ENCODE measurements around the gene B4GALNT1.
"Not testable (repeated sequence)": the region's sequence is repeated elsewhere in the genome, so short reads cannot be mapped to it uniquely, and the experiment has no call there.

The B4GALNT1 gene

GRCh38 chr12:57637364-57637763 lies 4.4 kb upstream of the B4GALNT1 start:
- no peak for DNase-seq (ENCODE audit: low spot score)

DNA sequence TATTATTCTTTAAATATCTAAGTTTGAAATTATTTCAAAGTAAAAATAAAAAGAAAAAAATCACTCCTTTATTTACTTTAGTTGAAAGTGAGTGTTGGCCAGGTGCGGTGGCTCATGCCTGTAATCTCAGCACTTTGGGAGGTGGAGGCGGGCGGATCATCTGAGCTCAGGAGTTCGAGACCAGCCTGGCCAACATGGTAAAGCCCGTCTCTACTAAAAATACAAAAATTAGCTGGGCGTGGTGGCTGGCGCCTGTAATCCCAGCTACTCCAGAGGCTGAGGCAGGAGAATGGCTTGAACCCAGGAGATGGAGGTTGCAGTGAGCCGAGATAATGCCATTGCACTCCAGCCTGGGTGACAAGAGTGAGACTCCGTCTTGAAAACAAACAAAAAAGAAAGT lies 3.7 kb upstream of the B4GALNT1 start:
- DNase-seq (ENCODE audit: low spot score) = not testable (repeated sequence)

DNA sequence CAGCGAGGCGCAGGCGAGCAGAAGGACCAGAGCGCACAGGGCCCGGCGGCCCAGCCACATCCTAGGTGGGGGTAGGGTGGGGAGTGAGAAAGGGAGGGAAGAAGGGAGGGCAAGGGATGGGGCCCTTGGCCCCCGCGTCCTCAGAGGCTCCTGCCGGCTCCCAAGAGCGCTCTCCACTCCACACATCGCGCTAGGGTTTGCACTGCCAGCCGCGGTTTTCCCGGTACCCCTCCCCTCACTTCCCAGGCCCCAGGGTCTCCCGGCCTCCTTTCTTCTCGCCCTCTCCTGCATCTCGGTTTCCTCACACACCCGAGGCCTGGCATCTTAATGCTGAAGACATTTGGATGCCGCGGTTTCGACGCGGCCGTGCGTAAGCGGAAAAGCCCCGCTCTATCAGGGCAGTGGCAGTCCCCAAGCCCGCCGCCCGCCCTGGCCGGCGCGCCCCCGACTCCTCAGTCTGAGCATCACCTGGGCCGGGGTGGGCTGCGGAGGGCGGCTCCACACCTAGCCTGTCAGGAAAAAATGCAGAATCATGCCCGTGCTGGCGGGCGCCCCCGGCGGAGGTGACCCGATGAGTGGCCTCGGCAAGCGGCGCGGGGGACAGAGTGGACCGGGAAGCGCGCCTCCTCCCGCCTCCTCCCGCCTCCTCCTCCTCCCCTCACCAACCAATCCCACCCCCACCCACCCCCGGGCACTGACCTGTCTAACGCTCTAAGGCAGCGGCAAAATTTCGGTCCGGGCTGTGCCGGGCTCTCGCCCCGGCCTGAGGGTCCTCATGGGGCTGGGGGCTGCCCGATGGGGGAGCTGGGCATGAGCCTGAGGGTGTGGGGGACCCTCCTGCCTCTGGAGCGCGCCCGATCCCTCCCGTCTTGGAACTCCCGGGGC lies 686 bp downstream of the B4GALNT1 start:
- DNase-seq (ENCODE audit: low spot score) = no peak

GRCh38 chr12:57631566-57632072 lies 1.4 kb downstream of the B4GALNT1 start:
- no peak for DNase-seq (ENCODE audit: low spot score)

- no peak for DNase-seq (ENCODE audit: low spot score)
These were observed 2.0 kb downstream of the B4GALNT1 start for GRCh38 chr12:57630891-57631433.

GRCh38 chr12:57629897-57630471 lies 3.0 kb downstream of the B4GALNT1 start:
- DNase-seq (ENCODE audit: low spot score) = peak; percentile 89

DNA sequence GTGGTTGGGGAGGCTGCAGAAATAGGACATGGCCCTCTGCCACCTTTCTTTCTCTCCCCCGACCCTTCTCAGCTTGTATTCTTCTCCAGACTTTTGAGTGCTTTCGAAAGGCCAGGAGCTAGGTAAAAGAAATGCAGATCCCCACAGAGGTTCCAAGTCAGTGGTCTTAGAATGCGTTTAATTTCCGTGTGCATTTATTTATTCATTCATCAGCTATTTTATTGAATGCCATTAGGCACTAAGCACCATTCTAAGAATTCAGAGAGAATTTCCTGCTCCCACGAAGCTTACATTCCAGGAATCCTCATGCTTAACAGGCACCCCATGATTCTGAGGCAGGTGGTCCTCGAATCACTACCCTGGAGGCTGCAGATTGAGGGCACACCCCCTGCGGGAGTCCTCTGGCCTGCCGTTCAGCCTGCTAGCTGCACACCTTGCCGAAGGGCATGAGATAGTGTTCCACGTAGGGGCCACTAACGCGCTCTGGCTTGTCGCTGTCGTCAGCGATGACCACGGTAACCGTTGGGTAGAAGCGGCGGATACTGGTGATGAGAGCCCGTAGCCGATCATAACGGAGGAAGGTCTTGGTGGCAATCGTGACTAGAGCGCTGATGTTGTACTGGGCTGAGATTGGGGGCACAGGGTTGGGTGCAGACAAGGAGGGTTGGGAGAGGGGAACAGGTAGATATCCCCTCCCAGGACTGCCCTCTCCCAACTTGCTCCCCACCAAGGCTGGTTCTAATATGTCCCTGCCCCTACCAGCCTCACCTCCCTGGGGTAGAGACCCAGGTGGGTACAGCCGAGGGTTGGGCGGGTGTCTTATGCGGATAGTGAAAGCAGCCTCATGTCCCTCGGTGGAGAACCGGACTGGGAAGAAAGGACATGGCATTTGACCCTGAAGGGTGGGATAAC lies 4.5 kb downstream of the B4GALNT1 start:
- no peak for DNase-seq (ENCODE audit: low spot score)

DNA sequence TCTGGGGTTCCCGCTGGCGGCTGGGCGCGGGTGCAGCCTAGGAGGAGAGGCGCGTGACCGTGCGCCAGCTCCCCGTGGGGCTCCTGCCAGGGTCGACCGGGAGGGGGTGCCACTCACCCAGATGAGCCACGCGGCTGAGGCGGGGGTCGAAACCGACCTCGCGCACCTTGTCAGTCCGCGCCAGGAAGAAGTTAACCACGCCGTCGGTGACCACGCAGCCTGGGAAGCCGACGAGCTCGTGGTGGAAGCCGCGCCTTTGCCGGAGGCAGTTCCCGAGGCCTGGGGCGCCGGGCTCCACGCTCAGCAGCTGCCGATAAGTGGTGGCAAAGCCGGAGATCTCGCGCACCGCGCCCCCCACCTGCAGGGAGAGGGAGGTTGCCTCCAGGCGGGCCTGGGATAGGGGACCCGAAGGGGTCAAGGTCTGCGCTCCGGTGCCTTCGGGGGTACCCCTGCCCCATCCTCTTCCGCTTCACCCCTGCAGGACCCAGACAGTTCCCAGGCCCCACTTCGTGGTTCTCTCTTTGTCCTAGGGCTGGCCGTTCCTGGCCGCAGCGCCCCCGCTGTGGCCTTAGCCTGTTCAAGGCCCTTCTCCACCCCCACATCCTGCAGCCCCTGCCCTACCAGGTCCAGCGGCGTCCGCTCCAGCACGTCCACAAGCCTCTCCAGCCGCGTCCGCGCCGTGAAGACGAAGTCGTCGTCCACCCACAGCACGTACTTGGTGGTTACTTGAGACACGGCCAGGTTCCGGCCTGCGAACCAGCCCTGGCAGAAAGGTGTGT lies 5.3 kb downstream of the B4GALNT1 start:
- DNase-seq (ENCODE audit: low spot score) = no peak

DNA sequence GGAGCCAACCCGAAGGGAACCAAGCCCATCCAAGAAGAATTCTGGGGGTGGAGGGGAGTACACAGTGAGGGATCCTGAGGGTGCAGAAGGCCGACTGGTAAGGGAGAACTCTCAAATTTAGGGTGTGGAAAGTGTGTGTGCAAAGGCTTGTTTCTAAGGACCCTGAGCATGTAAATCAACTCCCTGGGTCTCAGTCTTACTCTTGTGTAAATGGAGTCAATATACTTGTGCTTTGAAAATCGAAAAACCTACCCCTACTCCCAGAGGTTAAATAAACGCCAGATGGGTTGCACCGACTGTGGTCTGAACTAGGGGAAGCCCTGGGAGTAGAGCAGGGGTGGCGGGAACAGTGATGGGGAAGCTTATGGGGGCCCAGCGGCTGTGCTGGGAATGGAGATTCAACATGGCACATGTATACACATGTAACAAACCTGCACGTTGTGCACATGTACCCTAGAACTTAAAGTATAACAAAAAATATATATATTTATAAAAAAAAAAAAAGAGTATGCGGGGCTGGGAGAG lies 6.0 kb downstream of the B4GALNT1 start:
- DNase-seq (ENCODE audit: low spot score) = no peak

DNA sequence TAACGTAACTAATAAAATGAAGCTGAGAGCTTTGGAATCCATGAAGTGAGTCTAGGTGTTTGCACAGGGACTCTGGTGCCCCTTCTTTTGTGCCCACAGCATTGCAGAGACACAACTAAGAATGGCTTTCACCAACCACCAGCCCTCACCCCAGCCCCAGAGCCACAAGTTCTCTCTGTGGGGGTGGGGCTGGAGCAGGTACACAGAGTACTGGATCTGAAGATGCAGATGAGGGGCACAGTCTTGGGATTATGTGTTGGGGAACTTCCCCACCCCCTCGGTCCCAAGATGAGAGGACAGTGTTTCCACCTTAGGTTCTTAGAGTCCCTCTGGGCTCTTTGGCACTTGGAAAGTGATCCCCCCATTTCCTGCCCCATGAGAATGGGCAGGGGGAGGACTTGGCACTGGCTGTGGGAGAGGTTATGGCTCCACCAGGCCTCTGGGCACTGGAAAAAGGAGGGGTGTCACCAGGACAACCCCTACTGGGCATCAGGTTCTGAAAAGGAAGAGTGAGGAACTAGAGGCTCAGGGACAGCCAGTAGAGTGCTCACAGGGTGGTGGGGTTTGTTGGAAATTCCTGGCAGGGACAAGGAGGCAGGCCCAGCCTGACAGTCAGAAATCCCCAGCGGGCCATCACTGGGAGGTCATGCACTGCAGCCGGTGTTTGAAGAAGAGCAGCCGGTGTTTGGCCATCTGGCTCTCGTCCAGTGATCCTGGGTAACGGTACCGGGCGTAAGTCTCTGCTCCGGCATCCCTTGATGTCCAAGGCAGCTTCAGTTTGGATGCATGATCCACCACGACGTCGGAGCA lies 6.7 kb downstream of the B4GALNT1 start:
- no peak for DNase-seq (ENCODE audit: low spot score)

- DNase-seq (ENCODE audit: low spot score) = no peak
These were observed 7.6 kb downstream of the B4GALNT1 start for GRCh38 chr12:57625261-57626032.

GRCh38 chr12:57624441-57625220 lies 8.4 kb downstream of the B4GALNT1 start:
- no peak for DNase-seq (ENCODE audit: low spot score)

GRCh38 chr12:57623811-57624390 lies 9.1 kb downstream of the B4GALNT1 start:
- no peak for DNase-seq (ENCODE audit: low spot score)

- no peak for DNase-seq (ENCODE audit: low spot score)
These were observed 9.6 kb downstream of the B4GALNT1 start for GRCh38 chr12:57623385-57623784.

DNA sequence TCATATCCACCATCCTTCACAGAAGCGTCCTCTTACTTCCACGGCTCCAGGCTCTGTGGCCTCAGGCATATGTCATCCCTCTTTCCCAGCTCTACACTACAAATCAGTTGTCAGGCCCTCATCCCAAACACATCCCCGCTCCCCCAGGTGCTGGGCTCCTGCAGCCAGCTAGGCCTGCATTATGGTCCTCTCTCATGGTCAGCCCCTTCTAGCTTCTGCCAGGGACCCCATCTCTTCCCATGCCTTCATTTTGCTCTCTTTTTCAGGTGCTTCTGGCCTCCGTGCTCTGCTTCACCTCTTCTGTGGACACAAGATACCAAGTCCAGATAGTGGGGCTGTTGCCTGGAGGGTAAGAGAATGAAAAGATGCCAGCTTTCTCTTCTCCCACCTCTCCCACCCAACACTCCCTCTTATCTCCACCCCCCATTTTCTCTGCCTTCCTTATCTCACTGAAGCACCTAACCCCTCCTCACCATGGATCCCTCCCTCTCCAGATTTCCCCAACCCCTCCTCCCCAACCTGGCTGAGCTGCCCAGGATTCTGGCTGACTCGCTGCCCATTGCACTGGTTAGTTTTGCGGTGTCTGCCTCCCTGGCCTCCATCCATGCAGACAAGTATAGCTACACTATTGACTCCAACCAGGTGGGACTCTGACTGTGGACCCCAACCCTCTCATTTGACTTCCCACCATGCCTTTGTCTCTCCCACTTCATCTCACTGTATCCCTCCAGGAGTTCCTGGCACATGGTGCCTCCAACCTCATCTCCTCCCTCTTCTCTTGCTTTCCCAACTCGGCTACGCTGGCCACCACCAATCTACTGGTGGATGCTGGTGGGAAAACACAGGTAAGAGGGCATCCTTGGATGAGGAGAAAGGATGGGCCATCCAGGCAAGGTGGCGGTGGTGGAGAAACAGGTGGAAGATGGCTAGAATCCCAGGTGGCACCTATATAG lies 10.4 kb downstream of the B4GALNT1 start:
- no peak for DNase-seq (ENCODE audit: low spot score)

DNA sequence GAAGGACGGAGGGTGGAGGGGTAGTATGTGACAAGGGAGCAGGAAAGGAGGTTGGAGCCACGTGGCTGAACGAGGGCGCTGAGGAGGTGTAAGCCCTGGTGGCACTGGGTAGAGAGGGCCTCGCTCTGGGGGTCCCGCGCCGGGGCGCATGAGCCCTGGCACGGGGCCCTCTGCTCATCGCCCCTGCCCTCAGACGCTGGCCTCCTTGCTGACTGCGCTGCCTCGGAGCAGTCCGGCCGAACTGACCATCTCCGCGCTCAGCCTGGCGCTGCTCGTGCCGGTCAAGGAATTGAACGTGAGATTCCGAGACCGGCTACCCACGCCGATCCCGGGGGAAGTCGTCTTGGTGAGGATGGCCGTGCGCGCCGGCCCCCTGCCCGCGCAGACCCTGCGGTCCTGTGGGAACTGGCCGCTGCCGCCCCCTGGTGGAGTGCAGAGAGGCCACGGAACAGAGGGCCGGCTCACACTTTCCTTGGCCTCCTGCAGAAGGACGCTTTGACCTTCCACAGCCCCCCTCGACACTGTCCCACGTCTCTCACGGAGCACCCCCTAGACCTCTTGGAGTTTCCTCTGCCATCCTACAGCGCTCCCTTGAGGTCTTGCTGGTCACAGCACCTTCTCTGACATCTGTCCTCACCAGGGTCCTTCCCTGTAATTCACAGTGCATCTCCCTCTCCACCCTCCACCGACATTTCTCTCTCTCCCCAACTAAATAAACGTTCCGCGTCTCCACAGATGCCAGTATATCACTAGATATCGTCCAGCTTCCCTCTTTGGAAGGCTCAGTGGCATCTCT lies 11.3 kb downstream of the B4GALNT1 start:
- peak; percentile 30 for DNase-seq (ENCODE audit: low spot score)

Measured in globus pallidus (tissue), 1 donor.